Thyroid gland (tissue), 4 donors: ENCODE results near the gene TICRR.

Experiments
- POLR2A ChIP-seq, 2 donors: fragments of 450-650 bp; IDR thresholded peaks; one replicate each; pipeline ENCODE4 v1.6.1; 2017; ENCODE audit warnings: antibody characterized with exemption in 2 of 2, mild to moderate bottlenecking in 2 of 2, moderate library complexity in 1 of 2
- TF ChIP-seq, protein P1 (sequence below), 6 experiments: fragments of 200-600 bp in 3 of 6; fragments of 450-650 bp in 3 of 6; sonication (generic) in 3 of 6; IDR thresholded peaks; one replicate each; pipeline ENCODE4 v1.5.1; 2016 to 2019; ENCODE audit warnings: antibody characterized with exemption in 6 of 6, mild to moderate bottlenecking in 2 of 6, inconsistent platforms in 1 of 6, moderate library complexity in 1 of 6

DNA sequence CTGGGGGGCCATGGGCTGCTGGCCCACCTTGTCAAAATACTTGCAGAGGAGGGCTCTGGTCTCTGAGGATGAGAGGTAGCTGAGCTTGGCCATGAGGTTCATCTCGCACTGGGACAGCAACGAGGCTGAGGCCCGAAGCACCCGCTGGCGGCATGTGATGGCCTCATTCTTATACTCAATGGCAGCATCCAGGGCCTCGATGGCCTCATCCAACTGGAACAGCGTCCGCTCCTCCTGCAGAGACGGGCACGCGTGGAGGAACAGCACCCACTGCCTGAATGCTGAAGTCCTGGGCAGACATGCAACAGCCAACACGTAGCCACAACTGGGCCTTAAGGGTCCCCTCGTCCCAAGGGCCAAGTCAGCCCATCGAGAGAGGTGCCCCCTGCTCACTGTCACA, 55.0 kb downstream of the TICRR start:
- TF ChIP-seq, protein P1, sequence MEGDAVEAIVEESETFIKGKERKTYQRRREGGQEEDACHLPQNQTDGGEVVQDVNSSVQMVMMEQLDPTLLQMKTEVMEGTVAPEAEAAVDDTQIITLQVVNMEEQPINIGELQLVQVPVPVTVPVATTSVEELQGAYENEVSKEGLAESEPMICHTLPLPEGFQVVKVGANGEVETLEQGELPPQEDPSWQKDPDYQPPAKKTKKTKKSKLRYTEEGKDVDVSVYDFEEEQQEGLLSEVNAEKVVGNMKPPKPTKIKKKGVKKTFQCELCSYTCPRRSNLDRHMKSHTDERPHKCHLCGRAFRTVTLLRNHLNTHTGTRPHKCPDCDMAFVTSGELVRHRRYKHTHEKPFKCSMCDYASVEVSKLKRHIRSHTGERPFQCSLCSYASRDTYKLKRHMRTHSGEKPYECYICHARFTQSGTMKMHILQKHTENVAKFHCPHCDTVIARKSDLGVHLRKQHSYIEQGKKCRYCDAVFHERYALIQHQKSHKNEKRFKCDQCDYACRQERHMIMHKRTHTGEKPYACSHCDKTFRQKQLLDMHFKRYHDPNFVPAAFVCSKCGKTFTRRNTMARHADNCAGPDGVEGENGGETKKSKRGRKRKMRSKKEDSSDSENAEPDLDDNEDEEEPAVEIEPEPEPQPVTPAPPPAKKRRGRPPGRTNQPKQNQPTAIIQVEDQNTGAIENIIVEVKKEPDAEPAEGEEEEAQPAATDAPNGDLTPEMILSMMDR (IDR thresholded peaks at IDR 0.05), result no peak
- no peak for TF ChIP-seq POLR2A (IDR thresholded peaks at IDR 0.05)
